Peyer's patch (tissue), 4 donors: ENCODE results near the gene STAT6. TPM values are rescaled to one million over a fixed set of nuclear protein-coding genes. Genes with fewer than 3 reads are reported as not detected.
A peak's percentile ranks its signal among the peaks of the same experiment; 100 is the strongest.
"Not testable (repeated sequence)": the region's sequence is repeated elsewhere in the genome, so short reads cannot be mapped to it uniquely, and the experiment has no call there.

Experiments
- DNase-seq, 3 donors: peaks; one replicate each; pipeline ENCODE4 v3.0.0-alpha.2; 2017 to 2019
- H3K27ac ChIP-seq, 4 donors: fragments of 200-600 bp; sonication (generic); one replicate each; pipeline ENCODE4 v1.5.1; 2016 to 2019
- H3K27me3 ChIP-seq, 2 donors: fragments of 200-600 bp; sonication (generic); one replicate each; pipeline ENCODE4 v1.5.1; 2019
- H3K36me3 ChIP-seq, 3 donors: fragments of 200-600 bp; sonication (generic); one replicate each; pipeline ENCODE4 v1.5.1; 2016 to 2019
- H3K4me1 ChIP-seq, 4 donors: fragments of 200-600 bp; sonication (generic); one replicate each; pipeline ENCODE4 v1.5.1; 2016 to 2019
- H3K4me3 ChIP-seq, 4 donors: fragments of 200-600 bp; sonication (generic); 1 replicate in 3 of 4; 2 replicates in 1 of 4; pipeline ENCODE4 v1.5.1; 2016 to 2019; ENCODE audit warnings: mild to moderate bottlenecking in 1 of 4
- H3K9me3 ChIP-seq, 4 donors: fragments of 200-600 bp; sonication (generic); one replicate each; pipeline ENCODE4 v1.5.1; 2016 to 2019; ENCODE audit warnings: mild to moderate bottlenecking in 1 of 4
- POLR2A ChIP-seq, 2 donors: fragments of 450-650 bp; IDR thresholded peaks; one replicate each; pipeline ENCODE4 v1.5.1; 2017; ENCODE audit warnings: antibody characterized with exemption in 2 of 2, mild to moderate bottlenecking in 2 of 2, moderate library complexity in 2 of 2
- total RNA-seq, 4 donors: library from RNA; depleted of rRNA; stranded (reverse); fragments of >200 nt; gene quantifications; one replicate each; pipeline ENCODE4 v1.1.0, GENCODE V29; 2016
- TF ChIP-seq, protein P1 (sequence below), 6 experiments: fragments of 450-650 bp in 4 of 6; fragments of 200-600 bp in 2 of 6; sonication (generic) in 1 of 6; IDR thresholded peaks; one replicate each; pipeline ENCODE4 v1.5.1; 2017 to 2019; ENCODE audit warnings: antibody characterized with exemption in 6 of 6, mild to moderate bottlenecking in 3 of 6, moderate library complexity in 1 of 6

STAT6 gene
- total RNA-seq, 4 donors from 2014 or later, result 278 to 416 (median 382) TPM

DNA sequence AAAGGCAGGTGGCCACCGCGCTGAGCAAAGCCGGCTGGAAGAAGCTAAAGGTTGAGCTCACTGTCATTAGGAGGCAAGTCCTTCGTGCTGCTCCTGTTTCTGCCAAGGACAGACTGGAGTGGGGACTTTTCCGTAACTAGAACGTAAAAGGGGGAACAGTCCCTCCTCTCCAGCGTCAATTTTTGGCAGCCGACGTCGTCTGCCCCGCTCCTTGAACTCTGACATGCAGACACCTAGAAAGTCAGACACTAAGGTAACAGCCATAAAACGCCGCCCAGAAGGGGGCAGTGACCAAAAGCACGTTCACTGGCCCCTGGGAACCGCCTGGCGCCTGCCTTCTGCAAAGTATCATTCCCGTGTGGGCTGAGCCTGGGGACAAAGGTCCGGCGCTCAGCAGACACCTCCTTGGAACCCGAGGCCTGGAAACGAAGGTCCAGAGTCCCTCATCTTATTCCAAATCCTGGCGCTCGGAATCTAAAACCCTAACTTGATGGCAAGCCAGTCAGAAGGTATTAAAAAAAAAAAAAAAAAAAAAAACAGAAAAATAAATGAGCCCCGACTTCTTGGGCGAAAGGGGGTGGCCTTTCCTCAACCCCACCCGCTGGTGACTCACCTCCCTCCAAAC is 16.1 kb upstream of the STAT6 start:
- DNase-seq, result peak; percentile 56 to 93 (median 92)
- Histone ChIP-seq H3K4me3 (peak overlapping the region; percentile 65 to 92 (median 78)), H3K9me3 (no peaks in the 10 kb centered on the region), H3K4me1 (peaks cover 0 to 41% (median 9%) of the 10 kb centered on the region in 4 donors), H3K36me3 (no peaks in the 10 kb centered on the region), H3K27me3 (no peaks in the 10 kb centered on the region), H3K27ac (peak overlapping the region; percentile 84 to 99 (median 92))
- no peak for TF ChIP-seq POLR2A (IDR thresholded peaks at IDR 0.05)
- TF ChIP-seq, protein P1, sequence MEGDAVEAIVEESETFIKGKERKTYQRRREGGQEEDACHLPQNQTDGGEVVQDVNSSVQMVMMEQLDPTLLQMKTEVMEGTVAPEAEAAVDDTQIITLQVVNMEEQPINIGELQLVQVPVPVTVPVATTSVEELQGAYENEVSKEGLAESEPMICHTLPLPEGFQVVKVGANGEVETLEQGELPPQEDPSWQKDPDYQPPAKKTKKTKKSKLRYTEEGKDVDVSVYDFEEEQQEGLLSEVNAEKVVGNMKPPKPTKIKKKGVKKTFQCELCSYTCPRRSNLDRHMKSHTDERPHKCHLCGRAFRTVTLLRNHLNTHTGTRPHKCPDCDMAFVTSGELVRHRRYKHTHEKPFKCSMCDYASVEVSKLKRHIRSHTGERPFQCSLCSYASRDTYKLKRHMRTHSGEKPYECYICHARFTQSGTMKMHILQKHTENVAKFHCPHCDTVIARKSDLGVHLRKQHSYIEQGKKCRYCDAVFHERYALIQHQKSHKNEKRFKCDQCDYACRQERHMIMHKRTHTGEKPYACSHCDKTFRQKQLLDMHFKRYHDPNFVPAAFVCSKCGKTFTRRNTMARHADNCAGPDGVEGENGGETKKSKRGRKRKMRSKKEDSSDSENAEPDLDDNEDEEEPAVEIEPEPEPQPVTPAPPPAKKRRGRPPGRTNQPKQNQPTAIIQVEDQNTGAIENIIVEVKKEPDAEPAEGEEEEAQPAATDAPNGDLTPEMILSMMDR (IDR thresholded peaks at IDR 0.05), result peak in 4 of 6 experiments; percentile 13 to 40 (median 26)

DNA sequence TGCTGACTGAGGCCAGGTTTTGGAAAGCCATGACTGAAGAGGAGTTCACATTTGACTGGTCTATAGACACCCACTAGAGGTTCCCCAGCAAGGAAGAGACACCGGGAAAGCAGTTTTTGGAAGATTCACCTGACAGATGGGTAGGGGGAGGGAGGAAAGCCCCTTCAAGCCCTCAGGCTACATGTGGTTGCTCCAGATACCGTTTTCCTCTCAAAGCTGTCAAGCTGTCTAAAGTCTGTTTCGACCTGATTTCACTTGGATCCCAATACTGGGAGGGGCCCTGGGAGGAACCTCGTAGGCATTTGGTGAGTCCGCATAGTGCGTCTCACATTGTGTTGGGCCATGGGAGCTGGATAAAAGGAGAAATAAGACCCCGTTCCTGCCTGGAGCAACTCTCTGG is 15.4 kb upstream of the STAT6 start:
- no peak for DNase-seq
- H3K9me3 ChIP-seq, result no peaks in the 10 kb centered on the region
- no peaks in the 10 kb centered on the region for H3K27me3 ChIP-seq
- peak overlapping the region in 3 of 4 donors; percentile 89 to 99 (median 96) for H3K27ac ChIP-seq
- no peak for TF ChIP-seq POLR2A (IDR thresholded peaks at IDR 0.05)
- TF ChIP-seq, protein P1 (IDR thresholded peaks at IDR 0.05), result no peak
- peak overlapping the region in 2 of 4 donors; percentile 65 to 92 for H3K4me3 ChIP-seq
- peaks cover 0 to 34% (median 9%) of the 10 kb centered on the region in 4 donors for H3K4me1 ChIP-seq
- H3K36me3 ChIP-seq, result no peaks in the 10 kb centered on the region

DNA sequence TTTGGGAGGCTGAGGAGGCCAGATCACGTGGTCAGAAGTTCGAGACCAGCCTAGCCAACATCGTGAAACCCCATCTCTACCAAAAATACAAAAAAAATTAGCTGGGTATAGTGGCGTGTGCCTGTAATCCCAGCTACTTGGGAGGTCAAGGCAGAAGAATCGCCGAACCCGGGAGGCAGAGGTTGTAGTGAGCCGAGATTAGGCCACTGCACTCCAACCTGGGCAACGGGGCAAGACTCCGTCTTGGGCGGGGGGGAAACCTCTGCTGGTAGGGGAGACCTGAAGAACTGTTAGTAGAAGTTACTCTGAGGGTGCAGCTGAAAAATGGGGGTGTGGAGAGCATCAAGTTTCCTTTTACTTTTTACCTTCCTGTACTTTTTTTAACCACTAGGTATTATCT is 14.9 kb upstream of the STAT6 start:
- peaks cover 0 to 29% (median 9%) of the 10 kb centered on the region in 4 donors for H3K4me1 ChIP-seq
- no peaks in the 10 kb centered on the region for H3K9me3 ChIP-seq
- no peak overlapping the region for H3K27ac ChIP-seq
- no peaks in the 10 kb centered on the region for H3K27me3 ChIP-seq
- TF ChIP-seq, protein P1 (IDR thresholded peaks at IDR 0.05), result no peak
- TF ChIP-seq POLR2A (IDR thresholded peaks at IDR 0.05), result no peak
- no peak for DNase-seq
- no peaks in the 10 kb centered on the region for H3K36me3 ChIP-seq
- no peak overlapping the region for H3K4me3 ChIP-seq

DNA sequence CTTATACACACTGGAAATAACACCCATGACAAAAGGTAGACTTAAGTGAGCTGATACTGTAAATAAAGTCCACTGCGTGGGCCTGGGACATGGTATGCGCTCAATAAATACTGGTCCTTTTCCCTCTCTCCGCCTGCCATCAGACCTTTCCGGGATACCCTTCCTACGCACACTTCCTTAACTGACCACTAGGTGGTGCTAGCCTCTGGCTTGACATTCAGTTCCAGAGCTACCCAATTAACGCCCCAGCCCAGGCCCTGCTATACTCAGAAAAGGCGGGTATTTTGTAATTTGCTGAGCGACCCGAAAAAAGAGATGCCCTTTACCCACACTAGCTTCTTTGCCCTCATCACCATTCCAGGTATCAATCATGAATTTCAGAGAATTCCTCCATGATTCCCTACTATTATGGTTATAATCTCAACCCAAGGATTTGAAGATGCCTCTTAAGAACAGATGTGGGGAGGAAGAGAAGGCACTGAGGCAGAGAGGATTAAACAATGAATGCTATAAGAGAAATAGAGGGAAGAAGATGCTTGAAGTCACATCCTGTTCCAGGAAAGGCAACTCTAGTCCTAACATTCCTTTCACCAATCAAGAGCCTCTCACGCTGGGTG is 13.2 kb upstream of the STAT6 start:
- Histone ChIP-seq H3K4me3 (no peak overlapping the region), H3K9me3 (no peaks in the 10 kb centered on the region), H3K27ac (no peak overlapping the region), H3K4me1 (peaks cover 0 to 12% (median 9%) of the 10 kb centered on the region in 4 donors), H3K36me3 (no peaks in the 10 kb centered on the region), H3K27me3 (no peaks in the 10 kb centered on the region)
- peak in 2 of 3 donors; percentile 76 to 91 for DNase-seq
- no peak for TF ChIP-seq POLR2A (IDR thresholded peaks at IDR 0.05)
- TF ChIP-seq, protein P1 (IDR thresholded peaks at IDR 0.05), result peak; percentile 82 to 98 (median 96)

DNA sequence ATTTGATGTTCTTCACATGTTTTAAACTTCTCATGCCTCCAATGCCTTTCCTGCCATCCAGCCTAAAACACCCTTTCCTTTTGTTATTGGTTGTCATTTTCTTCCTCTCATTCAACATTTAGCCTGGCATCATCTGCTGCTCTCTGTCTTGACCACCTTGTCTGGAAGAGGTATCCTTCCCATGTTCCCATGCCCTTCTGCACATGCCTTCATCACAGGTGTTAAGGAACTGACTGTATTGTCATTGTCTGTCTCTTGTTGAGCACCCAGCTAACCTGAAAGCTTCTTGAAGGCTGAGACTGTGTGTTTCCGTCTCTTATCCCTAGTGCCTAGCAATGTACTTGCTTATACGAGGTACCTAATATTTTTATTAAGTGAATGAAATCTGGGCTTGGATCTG is 12.7 kb upstream of the STAT6 start:
- no peak overlapping the region for H3K27ac ChIP-seq
- TF ChIP-seq, protein P1 (IDR thresholded peaks at IDR 0.05), result no peak
- H3K36me3 ChIP-seq, result no peaks in the 10 kb centered on the region
- H3K9me3 ChIP-seq, result no peaks in the 10 kb centered on the region
- H3K4me3 ChIP-seq, result no peak overlapping the region
- no peak for DNase-seq
- no peaks in the 10 kb centered on the region for H3K27me3 ChIP-seq
- H3K4me1 ChIP-seq, result peaks cover 0 to 10% (median 7%) of the 10 kb centered on the region in 4 donors

DNA sequence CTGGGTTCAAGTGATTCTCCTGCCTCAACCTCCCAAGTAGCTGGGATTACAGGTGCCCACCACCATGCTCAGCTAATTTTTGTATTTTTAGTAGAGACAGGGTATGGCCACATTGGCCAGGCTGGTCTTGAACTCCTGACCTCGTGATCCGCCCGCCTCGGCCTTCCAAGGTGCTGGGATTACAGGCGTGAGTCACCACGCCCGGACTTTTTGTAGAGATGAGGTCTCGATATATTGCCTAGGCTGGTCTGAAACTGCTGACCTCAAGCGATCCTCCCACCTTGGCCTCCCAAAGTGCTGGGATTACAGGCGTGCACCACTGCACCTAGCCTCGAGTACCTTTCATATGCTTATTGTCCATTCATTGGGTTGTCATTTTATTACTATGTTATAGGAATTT is 9.6 kb upstream of the STAT6 start:
- H3K27me3 ChIP-seq, H3K36me3 ChIP-seq, H3K4me3 ChIP-seq, H3K9me3 ChIP-seq, DNase-seq, H3K4me1 ChIP-seq, H3K27ac ChIP-seq: not testable (repeated sequence)
